HG03108 (cell line): ENCODE data around the gene FBLN1.
"Not testable (repeated sequence)": the region's sequence is repeated elsewhere in the genome, so short reads cannot be mapped to it uniquely, and the experiment has no call there.

Experiments
- ATAC-seq: cut with Tn5 transposase; IDR thresholded peaks from one replicate; pipeline ENCODE4 v1.9.1; 2021; ENCODE audit warnings: moderate library complexity; ENCODE audit not compliant: unreplicated experiment

The FBLN1 gene

DNA sequence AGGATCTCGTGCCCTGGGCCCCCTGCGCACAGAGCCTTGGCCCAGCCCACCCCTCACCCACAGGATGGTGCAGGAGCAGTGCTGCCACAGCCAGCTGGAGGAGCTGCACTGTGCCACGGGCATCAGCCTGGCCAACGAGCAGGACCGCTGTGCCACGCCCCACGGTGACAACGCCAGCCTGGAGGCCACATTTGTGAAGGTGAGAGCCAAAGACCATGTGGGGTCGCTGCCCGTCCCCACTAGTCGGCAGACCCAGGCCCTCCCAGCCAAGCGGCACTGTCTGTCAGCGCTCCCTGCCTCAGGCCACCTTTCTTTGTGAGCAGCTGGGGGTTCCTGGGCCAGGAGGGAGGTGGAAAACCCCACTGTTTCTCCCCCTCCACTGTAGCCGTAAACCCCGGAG is 22.8 kb downstream of the FBLN1 start:
- ATAC-seq, result no peak

DNA sequence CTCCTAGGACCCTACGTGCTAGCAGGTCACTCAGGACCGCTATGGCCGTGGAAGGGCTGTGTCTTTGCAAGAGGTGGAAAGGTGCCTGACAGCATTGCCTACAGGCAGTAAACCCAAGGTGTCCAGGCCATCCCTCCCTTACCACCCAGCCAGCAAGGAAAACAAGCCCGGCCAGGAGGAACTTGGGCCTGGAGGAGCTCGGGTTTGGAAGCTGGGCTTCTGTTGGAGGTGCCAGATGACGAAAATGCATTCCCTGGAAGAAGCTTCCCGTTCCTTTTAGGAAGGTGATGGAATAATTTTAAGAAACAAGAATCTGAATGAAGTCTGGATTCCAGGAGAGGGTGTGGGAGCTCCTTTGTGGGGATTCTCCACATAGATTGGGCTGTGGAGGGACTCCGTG is 23.6 kb downstream of the FBLN1 start:
- no peak for ATAC-seq

DNA sequence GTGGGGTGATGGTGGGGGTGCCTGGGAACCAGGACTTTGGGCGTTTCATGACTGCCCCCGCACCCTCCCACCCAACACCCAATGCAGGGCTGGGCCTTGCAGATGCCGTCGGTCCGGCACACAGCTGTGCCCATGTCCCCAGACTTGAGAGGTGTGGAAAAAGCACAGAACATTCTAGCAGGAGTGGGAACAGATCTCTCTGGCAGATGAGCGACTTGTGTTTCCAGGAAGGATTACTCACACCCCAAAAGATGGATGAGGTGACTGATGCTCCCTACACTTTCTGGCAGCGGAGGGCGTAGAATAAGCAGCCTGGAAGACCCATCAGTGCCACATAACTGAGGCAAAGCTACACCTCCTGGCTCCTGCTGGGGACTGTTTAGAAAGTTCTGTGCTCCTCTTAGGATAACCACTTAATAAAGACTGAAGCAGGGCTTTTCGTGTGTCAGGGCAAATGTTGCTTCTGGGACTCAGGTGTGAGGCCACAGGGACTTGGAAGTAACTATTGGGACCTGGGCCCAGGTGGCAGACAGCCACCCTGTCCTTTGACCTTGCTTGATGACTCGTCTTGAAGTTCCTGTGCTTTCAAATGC is 24.2 kb downstream of the FBLN1 start:
- no peak for ATAC-seq

DNA sequence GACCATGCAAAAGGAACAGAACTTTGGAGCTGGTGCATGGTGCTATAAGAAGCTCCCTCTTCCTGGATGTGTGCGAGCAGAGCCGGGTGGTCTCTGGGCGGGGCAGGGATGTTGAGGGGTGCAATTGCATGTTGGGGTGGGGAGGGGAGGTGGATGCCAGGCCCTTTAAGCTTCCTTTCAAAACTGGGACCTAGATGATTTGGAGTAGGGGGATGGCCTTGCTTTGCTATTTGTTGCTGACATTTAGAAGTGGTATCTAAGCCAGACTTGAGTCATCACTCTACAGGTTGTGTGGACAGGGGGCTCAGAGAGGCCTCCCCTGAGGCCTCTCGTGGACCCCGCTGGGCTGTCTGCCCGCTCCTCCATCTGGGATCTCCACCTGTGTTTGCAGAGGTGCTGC is 24.8 kb downstream of the FBLN1 start:
- ATAC-seq, result no peak

DNA sequence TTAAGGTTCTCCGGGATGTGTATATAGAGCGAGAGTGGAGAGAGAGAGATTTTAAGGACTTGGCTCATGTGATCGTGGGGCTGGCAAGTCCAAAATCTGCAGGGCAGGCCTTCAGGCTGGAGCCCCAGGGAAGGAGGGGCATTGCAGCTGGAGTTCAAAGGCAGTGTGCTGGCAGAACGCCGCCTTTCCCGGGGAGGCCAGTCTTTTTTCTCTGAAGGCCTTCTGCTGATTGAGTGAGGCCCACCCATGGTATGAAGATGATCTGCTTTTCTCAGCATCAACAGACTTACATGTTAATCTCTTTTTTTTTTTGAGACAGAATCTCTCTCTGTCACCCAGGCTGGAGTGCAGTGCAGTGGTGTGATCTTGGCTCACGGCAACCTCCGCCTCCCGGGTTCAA is 25.4 kb downstream of the FBLN1 start:
- ATAC-seq, result no peak

DNA sequence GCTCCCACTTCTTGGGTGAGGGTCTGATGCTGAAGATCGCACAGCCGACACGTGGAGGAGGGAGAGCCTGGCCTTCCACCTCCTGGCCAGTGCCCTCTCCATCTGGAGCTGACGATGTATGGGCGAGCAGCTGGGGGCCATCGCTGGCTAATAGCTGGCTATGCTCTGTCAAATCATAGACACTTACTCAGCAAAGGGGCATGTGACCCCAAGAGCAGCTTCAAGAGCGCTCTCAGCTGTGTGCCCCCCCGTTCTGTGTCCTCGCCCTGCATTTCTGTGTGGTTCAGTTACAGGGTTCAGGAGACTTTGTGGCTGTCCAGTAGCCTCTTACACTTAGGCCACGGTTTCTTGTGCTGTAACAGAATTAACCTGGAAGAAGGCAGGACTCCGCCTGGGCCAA is 26.4 kb downstream of the FBLN1 start:
- no peak for ATAC-seq

DNA sequence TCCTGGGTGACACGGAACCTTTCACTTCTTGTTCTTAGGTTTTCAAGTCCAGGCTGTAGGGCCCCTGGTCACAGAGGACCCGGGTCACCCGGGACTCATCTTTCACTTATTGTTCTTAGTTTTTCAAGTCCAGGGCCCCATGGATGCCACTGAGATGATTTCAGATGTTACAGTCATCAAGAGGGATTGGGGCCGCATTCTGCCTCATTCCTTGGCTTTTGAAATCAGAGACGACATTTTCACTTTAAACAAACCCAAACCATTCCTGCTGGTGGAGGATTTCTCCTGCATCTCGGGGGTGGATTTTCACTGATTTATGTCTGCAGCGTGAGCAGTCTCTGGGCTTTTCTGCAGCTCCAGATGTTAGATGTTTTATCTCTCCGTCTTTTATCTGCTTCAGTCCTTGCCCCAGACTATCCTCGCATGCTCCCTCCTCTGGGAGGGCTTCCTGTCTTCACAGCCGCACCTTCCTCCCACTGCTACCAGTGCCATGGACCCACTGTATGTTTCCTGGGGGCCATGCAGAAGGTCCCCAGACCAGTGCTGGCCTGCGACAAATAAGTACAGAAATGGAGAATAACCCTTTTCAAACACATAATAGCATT is 27.4 kb downstream of the FBLN1 start:
- no peak for ATAC-seq

DNA sequence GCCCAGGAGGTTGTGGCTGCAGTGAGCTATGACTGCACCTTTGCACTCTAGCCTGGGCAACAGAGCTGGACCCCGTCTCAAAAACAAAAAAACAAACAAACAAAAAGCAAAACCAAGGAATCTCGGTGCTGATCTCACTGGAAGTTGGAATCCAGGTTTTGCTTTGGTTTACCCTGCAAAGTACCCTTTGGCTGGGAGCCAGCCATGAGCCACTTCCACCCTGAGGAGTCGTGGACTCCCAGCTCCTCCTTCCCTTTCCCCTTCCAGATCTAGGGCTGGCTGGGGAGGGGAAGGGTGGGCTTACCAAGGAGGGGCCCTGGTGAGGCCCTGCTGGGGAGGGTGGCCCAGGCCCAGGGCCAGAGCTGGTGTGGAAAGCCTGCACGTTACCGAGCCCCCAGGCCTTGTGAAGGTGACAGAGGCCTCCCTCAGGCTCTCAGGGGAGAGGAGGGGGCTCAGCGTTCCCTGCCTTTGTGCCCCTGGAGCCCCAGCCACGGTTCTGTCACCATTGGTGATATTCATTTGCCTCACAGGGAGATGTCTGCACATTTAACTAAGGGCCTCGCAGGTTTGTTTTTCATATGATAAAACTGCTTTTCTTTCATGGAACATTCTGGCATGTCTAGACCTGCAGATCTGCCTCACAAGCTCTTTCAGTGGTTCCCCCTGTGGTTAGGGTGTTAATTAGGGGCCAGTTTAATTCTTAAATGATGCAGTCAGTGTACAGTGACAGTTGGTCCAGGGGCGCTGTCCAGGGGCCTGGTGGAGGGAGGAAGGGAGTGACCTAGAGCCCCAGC is 29.0 kb downstream of the FBLN1 start:
- ATAC-seq, result no peak

DNA sequence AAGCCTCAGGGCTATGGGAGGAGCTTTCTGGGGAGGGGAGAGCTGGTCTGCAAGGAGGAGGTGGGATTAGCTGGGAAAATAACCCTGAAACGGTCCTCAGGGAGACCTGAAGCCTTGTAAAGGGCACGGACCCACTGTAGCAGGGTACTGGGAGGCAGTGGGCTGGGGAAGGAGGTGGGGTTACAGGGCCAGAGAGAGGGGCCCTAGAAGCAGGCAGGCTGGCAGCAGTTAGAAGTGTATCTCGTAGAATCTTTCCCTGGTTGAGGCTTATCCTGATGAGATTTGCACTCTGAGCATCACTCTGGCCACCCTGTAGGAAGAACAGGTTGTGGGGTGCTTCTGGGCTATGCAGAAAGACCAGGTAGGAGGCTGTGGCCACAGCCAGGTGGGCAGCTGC is 29.6 kb downstream of the FBLN1 start:
- ATAC-seq, result no peak

DNA sequence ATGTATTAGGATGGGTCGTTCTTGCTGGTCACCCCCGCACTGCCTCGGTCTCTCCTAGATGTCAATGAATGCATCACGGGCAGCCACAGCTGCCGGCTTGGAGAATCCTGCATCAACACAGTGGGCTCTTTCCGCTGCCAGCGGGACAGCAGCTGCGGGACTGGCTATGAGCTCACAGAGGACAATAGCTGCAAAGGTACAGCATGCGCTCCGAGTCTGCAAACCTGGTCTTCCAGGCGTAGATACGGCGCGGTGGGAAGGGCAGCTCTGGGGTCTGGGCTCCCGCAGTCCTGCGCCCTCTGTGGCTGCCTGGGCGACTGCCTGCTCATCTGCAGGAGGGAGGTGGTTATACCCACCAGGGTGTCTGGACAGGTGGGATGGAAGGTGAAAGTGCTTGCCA is 31.0 kb downstream of the FBLN1 start:
- ATAC-seq, result no peak

DNA sequence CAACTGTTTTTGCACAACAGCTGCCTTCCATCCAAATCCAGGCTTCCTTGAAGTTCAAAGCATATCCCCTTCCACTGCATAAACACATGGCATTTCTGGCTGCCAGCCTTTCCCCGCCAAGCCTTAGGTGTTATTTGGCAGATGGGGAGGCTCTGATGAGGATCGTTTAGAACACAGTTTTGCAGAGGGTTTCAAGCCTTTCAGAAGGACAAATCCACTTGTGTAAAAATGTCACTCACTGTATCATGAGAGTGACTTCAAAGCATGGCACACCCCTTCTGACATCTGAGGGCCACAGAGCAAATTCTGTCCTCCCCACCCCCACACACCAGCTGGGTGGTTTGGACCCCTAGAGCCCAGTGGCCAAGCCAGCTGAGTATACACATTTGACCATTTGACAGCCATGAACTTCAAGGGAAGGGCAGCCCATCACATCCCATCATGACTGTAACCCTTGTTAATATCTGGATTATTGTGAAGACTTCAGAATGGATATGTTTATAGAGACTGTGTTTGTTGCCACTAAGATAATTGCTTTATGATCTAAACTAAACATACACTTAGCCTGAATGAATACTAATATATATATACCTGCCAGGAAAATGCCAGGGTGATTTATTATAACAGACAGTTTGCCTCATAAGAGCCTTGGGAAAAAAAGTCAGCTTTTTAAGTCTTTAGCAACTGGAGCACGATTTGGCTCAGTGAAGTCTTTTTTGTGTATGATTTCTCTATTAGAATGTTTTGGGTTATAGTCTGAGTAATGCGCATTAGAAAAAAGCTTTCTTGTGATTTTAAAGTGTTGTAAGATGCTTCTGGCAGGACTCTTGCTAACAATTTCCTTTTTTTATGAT is 31.9 kb downstream of the FBLN1 start:
- ATAC-seq, result no peak

DNA sequence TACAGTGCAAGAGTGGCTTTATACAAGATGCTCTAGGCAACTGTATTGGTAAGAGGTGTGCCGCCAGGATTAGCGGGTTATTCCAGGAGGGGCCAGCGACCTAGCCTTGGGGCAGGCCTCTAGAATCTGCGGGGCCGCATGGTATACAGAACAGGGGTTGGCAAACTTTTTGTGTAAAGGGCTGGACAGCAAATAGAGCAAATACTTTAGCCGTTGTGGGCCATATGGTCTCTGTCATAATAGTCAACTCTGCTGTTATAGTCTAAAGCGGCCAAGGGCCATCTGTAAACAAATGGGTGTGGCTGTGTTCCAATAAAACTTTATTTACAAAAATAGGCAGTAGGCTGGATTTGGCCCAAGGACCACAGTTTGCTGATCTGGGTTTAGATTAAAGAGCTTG is 32.6 kb downstream of the FBLN1 start:
- no peak for ATAC-seq

DNA sequence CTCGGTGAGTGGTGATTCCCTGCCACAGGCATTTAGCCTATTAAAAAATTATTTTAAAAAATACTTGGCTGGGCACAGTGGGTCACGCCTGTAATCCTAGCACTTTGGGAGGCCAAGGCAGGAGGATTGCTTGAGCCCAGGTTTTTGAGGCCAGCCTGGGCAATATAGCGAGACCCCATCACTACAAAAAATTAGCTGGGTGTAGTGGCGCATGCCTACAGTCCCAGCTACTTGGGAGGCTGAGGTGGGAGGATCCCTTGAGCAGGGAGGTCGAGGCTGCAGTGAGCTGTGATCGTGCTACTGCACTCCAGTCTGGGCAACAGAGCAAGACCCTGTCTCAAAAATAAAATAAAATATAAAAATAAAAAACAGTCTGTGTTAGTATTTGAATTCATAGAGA is 33.2 kb downstream of the FBLN1 start:
- not testable (repeated sequence) for ATAC-seq

DNA sequence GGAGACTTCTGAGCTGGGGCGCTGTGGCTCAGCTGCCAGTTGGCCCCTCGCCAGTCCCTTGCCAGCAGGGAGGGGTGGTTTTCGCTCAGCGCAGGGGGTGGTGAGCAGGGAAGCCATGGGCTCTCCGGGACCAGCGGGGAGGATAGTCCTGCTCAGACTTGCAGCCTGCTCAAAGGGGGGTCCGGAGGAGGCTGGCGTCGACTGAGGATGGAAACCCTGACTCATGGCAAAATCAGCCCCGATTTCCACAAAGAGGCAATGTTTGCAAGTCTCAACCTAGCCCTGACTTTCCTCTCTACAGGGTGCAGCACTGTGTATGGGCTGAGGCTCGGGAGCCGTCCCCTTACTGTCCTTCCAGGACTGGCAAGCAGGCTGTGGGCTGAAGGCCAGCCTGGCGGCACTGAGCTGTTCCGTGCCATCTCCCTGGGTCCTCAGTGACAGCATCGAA is 35.1 kb downstream of the FBLN1 start:
- no peak for ATAC-seq

DNA sequence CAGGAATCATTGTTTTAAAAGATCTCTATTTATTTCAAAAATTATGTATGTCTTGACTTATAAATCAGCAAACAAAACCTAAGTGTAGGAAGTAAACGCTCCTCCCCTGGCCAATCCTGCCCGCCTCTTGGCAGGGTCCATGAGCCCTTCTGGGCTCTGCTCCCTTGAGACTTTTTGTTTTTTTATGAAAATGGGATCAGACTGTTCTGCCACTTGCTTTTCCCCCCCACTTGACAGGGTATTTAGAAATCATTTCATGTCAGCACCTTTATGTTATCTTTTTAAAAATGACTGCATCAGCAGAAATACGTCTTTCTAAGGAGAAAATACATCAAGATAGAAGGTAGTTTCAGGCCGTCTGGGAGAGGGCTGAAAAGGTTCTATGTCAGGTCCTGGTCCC is 35.6 kb downstream of the FBLN1 start:
- no peak for ATAC-seq

DNA sequence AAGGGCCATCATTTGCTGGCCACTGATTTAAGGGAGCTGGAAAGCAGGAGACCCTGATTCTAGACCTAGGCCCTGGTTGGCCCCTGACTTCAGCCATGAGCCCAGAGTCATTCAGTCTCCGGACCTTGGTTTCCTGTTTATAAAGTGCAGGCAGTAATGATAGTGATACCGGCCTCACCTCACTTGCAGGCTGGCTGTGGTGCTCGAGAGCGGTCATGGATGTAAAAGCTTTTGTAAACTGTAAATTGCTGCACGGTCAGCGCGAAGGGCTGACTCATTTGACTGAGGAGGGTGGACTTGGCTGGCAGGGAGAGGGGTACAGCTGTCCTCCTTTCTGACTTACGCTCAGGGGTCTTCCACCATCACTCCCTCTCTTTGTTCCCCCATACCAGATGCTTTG is 37.4 kb downstream of the FBLN1 start:
- no peak for ATAC-seq

DNA sequence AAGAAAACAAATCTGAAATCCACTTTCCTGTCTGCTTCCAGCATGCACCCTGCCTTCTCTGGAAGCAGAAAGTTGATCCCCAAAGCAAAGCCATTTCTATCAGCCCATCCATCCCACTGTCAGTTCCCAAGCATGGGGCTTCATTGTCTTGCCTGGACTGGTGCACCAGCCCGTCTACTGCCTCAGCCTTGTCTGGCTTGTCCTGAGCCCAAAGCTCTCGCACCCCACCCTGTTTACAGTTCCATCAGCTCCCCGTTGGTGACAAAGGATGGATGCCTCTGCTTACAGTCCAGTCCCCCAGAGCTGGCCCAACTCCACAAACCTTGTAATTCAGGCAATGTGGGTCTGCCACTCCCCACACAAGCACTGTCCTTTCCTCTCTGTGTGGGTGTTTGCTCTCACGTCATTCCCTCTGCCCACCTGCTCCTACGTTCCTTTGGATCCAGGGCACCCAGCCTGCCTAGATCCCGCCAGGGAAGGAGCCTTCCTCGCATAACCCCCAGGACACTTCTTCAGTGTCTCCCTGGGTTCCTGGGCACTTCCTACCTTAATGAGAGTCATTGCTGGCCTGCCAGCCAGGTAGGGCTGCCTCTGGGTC is 38.8 kb downstream of the FBLN1 start:
- ATAC-seq, result no peak

DNA sequence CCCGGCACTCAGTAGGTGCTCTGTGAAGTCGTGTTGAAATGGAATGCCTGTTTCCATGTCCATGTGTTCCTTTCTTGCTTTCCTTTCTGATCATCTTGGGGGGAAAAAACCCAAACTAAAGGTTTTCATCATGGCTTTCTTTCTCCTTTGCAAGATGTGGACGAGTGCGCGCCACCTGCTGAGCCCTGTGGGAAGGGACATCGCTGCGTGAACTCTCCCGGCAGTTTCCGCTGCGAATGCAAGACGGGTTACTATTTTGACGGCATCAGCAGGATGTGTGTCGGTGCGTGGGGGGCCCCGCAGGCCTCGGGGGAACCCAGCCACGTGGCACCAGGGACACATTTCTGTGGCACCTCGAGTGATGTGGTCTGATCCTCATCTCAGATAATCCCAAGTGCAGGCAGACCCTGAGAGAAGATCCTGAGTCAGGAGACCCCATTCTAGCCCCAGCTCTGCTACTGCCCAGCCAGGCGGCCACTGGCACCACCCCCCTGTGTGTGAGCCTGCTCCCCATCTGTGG is 39.4 kb downstream of the FBLN1 start:
- ATAC-seq, result no peak

DNA sequence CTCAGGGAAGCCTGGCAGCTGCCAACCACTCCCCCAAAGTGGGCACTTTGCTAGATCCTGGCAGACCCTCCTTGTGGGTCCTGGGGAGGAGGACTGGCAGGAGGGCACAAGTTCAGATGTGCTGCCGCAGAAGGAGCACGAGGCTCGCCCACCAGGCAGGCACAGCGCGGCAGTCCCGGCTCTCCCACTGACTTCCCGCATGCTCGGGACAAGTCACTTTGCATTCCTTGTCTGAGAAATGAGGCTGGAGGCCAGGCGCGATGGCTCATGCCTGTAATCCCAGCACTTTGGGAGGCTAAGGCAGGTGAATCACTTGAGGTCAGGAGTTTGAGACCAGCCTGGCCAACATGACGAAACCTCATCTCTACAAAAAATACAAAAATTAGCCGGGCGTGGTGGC is 40.1 kb downstream of the FBLN1 start:
- not testable (repeated sequence) for ATAC-seq

DNA sequence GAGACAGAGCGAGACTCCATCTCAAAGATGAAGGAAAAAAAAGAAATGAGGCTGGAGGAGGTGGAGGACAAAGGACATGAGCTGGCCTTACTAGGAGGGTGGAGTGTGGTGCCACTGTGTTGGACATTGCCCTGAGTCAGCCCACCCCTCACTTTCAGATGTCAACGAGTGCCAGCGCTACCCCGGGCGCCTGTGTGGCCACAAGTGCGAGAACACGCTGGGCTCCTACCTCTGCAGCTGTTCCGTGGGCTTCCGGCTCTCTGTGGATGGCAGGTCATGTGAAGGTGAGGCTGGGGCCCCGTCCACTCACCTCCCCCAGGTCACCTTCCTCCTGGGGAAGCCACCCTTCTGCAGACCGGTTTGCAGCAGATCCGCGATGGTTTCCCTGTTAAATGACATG is 40.6 kb downstream of the FBLN1 start:
- no peak for ATAC-seq
